Measurements from ENCODE around the gene CLBA1.
"Not testable (repeated sequence)": the region's sequence is repeated elsewhere in the genome, so short reads cannot be mapped to it uniquely, and the experiment has no call there.

- not testable (repeated sequence) for TF ChIP-seq POLR2A (IDR thresholded peaks at IDR 0.05); CTCF (IDR thresholded peaks at IDR 0.05); POLR2AphosphoS5 (IDR thresholded peaks at IDR 0.05; ENCODE audit: insufficient read depth in 1 of 2, low read depth in 1 of 2)
Observed at GRCh38 chr14:104944016-104944308, 41.6 kb upstream of the CLBA1 start.

Measured in vagina (tissue), 2 donors.